NCI-H510A (cell line): ENCODE measurements around the gene ARID3B.
A peak's percentile ranks its signal among the peaks of the same experiment; 100 is the strongest.
"Not testable (repeated sequence)": the region's sequence is repeated elsewhere in the genome, so short reads cannot be mapped to it uniquely, and the experiment has no call there.

ENCODE experiments used
- DNase-seq: peaks from one replicate; lab custom pipeline; 2025; lab: John Stamatoyannopoulos, UW

Gene ARID3B

GRCh38 chr15:74540761-74541493 is at the start of gene ARID3B:
Gene ARID3B (plus strand): TSS chr15:74541220. CDS start chr15:74543937, 2,717 bp downstream.
- DNase-seq = peak; percentile 87

GRCh38 chr15:74496648-74497047 is 44.4 kb upstream of the ARID3B start:
- DNase-seq = no peak

- DNase-seq = peak; percentile 11
Measured at GRCh38 chr15:74497584-74497983, 43.4 kb upstream of the ARID3B start.

- DNase-seq = no peak
Measured at GRCh38 chr15:74499366-74499765, 41.7 kb upstream of the ARID3B start.

GRCh38 chr15:74500401-74500800 is 40.6 kb upstream of the ARID3B start:
- no peak for DNase-seq

- DNase-seq = no peak
Measured at GRCh38 chr15:74502301-74502700, 38.7 kb upstream of the ARID3B start.

GRCh38 chr15:74504418-74504817 is 36.6 kb upstream of the ARID3B start:
- no peak for DNase-seq

- DNase-seq = no peak
Measured at GRCh38 chr15:74504836-74505235, 36.2 kb upstream of the ARID3B start.

- no peak for DNase-seq
Measured at GRCh38 chr15:74505837-74506514, 35.0 kb upstream of the ARID3B start.

GRCh38 chr15:74506515-74506840 is 34.5 kb upstream of the ARID3B start:
- no peak for DNase-seq

GRCh38 chr15:74511583-74511982 is 29.4 kb upstream of the ARID3B start:
- no peak for DNase-seq

- not testable (repeated sequence) for DNase-seq
Measured at GRCh38 chr15:74514059-74514458, 27.0 kb upstream of the ARID3B start.

- DNase-seq = no peak
Measured at GRCh38 chr15:74517096-74517495, 23.9 kb upstream of the ARID3B start.

- DNase-seq = no peak
Measured at GRCh38 chr15:74519311-74519710, 21.7 kb upstream of the ARID3B start.

GRCh38 chr15:74520407-74520806 is 20.6 kb upstream of the ARID3B start:
- no peak for DNase-seq

- DNase-seq = no peak
Measured at GRCh38 chr15:74523982-74524381, 17.0 kb upstream of the ARID3B start.

- no peak for DNase-seq
Measured at GRCh38 chr15:74525309-74525708, 15.7 kb upstream of the ARID3B start.

GRCh38 chr15:74525945-74526344 is 15.1 kb upstream of the ARID3B start:
- DNase-seq = no peak

GRCh38 chr15:74528876-74529275 is 12.1 kb upstream of the ARID3B start:
- no peak for DNase-seq

GRCh38 chr15:74529921-74530320 is 11.1 kb upstream of the ARID3B start:
- no peak for DNase-seq

GRCh38 chr15:74530771-74531143 is 10.3 kb upstream of the ARID3B start:
- DNase-seq = no peak

GRCh38 chr15:74531144-74531811 is 9.7 kb upstream of the ARID3B start:
- no peak for DNase-seq

- DNase-seq = no peak
Measured at GRCh38 chr15:74535388-74536084, 5.5 kb upstream of the ARID3B start.
